GM21825 (cell line): ENCODE results near the gene GAB4.
"Not testable (repeated sequence)": the region's sequence is repeated elsewhere in the genome, so short reads cannot be mapped to it uniquely, and the experiment has no call there.

ENCODE experiments used
- ATAC-seq: cut with Tn5 transposase; IDR thresholded peaks from one replicate; pipeline ENCODE4 v1.9.1; 2021; ENCODE audit warnings: mild to moderate bottlenecking, moderate library complexity; ENCODE audit not compliant: unreplicated experiment

Gene GAB4

GRCh38 chr22:16959345-16959930 lies 48.6 kb downstream of the GAB4 start:
- ATAC-seq, result no peak

DNA sequence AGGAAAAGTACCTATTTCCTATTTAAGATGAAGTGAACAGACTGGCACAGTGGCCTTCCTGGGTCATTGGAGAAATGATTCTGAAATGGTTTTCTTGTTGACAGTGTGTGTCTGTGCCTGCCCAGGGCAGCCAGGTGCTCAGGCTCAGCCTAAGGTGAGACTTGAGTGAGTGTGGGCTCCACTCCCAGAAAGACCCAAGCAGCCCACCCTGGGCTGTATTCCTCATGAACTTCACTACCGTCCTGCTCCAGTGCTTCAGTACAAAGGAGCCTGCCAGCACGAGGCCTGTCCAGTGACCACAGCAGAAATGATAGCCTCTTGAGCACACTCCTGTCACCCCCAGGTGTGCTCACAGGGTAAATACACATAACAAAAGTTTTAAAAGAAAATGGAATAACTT lies 49.5 kb downstream of the GAB4 start:
- ATAC-seq, result no peak

- no peak for ATAC-seq
Observed at GRCh38 chr22:16957781-16958180, 50.2 kb downstream of the GAB4 start.

DNA sequence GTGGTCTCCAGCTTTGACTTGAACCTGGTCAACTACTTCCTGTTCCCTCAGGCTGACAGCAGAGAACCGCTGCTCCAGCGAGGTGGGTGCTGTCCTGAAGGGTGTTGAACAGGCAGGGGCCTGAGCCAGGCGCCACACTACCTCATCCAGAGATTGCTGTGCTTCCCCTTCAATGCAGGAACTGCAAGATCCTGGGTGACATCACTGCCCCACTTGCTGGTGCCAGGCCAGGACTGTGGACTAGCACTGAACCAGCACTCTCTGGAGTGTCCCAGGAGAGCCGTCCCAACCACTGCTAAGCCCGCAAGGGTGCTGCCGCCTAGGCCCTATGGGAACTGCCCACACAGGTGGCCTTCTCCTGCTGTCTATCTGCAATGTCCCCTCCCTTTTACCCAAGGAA lies 51.7 kb downstream of the GAB4 start:
- no peak for ATAC-seq

DNA sequence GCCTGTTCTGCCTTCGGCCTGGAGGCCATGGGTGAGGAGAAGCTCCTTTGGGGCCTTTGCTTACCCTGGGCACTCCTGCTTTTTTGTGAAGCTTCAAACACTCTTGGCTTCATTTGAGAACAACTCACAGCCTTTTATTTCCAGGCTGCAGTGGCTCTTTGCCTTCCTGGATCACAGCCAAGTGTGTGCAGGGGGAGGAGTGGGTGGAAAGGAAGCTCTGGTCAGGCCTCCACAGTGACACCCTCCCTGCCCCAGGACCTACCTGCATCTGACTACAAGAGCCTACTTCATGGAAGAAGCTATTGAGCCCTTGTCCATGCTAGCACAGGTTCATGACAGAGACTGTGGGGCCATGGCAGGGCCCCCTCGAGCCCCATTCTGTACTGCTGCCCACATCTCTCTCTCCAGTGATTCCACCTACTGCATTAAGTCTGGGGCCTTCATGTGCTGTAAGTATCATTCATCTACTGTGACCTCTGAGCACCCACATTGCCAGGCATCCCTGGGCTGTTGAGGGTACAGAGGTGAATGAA lies 52.3 kb downstream of the GAB4 start:
- no peak for ATAC-seq

DNA sequence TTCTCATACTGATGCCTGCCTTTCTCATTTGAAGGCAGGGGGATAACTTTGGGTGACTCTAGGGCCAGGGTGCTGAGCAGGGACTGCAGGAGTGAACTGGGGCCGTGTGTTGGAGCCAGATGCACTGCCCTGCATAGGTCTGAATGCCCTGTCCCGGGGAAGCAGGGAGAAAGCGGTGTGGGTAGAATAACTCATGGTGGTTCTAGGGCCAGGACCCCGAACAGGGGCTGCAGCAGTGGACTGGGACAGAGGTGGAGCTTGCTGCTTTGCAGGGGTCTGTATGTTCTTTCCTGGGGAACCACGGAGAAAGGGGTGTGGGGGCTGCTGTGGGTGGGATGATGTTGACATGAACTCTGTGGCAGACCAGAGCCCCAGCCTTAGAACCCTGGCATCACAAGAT lies 52.9 kb downstream of the GAB4 start:
- ATAC-seq, result no peak

DNA sequence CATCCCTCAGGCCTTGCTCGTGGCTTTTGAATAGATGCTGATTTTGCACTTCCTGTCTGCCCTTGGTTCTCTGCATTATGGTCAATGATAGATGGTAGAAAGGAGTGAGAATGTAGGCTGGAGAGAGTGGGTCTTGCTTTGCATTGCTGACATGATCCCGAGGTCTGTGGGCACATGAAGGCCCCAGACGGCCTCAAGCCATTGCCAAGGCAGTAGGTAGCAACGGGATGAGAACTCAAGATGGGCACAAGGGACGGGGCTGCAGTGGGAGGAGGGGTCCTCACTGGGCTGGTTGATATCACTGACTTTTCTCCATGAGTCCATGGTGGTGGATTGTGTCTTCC lies 54.0 kb downstream of the GAB4 start:
- ATAC-seq, result no peak

- ATAC-seq, result no peak
Observed at GRCh38 chr22:16953206-16954059, 54.6 kb downstream of the GAB4 start.

DNA sequence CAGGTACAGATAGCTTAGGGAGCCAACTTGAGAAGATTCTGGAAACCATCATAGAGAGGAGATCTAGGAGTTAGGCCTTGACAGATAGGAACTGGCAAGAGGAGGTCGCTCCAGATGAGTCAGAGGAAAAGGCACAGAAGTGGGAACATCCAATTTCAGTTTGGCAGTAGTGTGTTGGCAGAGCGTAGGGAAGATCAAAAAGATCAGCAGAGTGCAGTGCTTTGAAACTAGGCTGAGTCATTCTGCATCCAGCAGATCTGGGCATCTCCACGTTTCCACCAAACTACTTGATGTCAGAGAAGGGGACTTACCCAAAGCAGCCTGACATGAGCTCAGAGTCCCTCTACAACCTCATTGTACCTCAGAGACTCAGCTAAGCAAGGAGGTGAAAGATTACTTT lies 58.5 kb downstream of the GAB4 start:
- no peak for ATAC-seq

DNA sequence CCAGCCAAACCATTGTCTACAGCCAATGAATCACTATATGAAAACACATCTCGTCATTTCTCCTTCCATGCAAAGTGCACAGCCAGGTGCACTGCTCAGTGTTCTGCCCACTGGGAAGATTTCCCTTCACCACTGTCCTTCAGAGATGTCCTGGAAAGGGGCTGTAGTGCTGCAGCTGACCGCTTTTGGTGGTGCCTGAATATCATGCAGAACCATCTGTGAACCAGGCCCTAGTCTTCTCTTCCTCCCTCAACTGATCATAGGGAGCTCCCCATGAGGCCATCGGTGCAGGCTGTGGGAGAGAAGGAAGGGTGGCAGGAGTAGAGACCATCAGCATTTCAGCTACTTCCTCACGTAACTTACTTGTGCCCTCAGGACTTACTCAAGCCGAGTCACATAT lies 70.2 kb downstream of the GAB4 start:
- ATAC-seq, result no peak

- ATAC-seq, result not testable (repeated sequence)
Observed at GRCh38 chr22:16937209-16937608, 70.8 kb downstream of the GAB4 start.

GRCh38 chr22:16936625-16937024 lies 71.4 kb downstream of the GAB4 start:
- no peak for ATAC-seq

GRCh38 chr22:16935209-16935608 lies 72.8 kb downstream of the GAB4 start:
- ATAC-seq, result no peak

DNA sequence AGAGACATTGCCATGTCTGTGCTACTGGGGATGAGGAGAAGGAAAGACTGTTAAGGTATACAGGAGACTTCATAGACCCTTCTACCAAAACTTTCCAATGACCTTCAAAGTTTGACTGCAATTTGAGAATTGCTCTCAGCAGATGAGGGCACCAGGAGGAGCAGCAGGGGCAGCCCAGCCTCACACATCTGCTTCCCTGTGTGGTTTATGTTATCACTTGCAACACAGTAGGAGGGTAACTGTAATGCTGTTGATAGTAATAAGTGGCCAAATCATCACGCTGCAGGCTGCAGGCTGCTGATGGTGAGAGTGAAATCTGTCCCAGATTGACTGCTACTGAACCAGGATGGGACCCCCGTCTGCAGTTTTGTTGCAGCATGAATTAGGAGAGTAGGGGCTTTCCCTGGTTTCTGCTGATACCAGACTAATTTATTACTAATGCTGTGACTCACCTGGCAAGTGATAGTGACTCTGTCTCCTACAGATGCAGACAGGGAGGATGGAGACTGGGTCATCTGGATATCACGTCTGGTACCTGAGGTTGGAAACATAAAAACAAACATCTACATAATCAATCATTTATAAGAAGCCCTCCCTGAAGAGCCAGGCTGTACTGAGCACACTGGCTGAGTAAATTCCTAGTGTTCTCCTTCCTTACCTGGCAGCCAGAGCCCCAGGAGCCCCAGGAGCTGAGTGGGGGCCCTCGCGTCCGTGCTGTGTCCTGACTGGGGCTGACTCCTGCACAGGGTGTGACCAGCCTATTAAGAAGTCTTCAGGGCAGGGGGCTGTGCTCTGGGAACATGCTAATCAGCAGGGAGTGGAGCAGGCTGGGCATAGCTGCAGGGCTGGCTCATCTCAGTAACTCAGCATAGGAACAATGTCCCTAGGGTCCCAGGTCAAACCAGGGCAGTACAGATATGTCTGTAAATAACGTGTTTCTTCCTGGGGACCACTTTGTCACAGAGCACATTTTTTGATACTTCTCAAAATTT lies 74.4 kb downstream of the GAB4 start:
- no peak for ATAC-seq

GRCh38 chr22:16932577-16932976 lies 75.4 kb downstream of the GAB4 start:
- ATAC-seq, result no peak

GRCh38 chr22:16925407-16925966 lies 82.5 kb downstream of the GAB4 start:
- ATAC-seq, result no peak

DNA sequence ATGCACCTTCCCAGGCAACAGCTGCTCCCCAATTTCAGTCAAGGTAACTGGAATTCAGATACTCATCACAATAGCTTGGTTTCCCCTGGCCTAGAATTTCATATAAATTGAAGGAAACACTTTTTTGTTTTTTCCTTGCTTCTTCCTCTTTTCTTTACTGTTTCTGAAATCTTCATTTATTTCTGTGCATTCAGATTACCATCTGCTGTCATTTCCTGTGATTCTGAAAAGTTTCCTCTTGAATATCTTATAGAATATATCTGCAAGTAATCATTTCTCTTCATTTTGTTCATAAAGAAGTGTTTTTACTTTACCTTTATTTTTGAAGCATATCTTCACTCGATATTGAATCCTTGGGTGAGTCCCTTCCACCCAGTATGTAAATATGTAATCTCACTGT lies 85.3 kb downstream of the GAB4 start:
- ATAC-seq, result no peak

- ATAC-seq, result no peak
Observed at GRCh38 chr22:16922076-16922475, 85.9 kb downstream of the GAB4 start.

DNA sequence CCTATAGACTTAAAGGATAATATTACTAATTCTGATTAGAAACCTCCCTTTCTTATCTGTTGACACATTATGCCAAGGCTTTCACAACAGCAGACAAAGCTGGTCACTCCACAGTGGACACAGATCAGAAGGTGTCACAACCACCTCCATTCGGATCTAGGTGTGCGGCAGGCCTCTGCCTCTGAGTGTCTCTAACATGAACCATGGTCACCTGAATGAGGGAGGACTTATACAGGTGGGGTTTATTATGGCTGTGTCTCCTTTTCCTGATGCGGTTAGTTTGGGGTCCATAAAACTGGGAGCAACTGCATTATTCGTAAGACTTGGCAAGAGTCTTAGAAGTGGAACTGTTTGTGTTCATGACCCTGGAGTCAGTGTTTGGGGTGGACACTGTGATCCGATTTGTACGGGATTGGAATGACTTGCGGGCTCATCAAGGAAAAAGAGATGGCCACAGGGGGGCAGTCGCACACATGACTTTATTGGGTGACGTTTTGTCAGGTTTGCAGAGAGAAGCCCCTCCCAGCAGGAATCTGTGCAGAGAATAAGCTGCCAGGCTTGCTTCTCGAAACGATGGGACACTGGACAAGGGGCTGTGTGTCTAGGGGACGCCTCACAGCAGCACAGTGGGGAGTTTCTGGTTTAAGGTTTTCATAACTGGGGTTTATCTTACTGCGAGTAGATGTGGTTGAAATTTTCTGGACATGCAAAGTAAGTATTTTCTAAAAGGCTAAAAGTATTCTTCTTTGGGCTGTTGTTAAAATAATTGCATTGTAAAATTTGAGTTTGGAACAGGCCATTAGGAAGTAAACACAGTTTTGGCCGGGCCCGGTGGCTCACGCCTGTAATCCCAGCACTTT lies 90.6 kb downstream of the GAB4 start:
- no peak for ATAC-seq

- ATAC-seq, result no peak
Observed at GRCh38 chr22:16915701-16916100, 92.3 kb downstream of the GAB4 start.
